MM.1S (cell line): ENCODE data around the gene FOXN3.

Experiments
- EZH2phosphoT487 ChIP-seq: fragments of 300-600 bp; sonication (generic); IDR thresholded peaks from 2 replicates; pipeline ENCODE4 v1.6.1; 2018; ENCODE audit warnings: antibody characterized with exemption, low read length
- TF ChIP-seq, protein P1 (sequence below): fragments of 300-600 bp; sonication (generic); IDR thresholded peaks from 2 replicates; pipeline ENCODE4 v1.5.1; 2016; ENCODE audit warnings: antibody characterized with exemption, low read length, mixed read lengths

DNA sequence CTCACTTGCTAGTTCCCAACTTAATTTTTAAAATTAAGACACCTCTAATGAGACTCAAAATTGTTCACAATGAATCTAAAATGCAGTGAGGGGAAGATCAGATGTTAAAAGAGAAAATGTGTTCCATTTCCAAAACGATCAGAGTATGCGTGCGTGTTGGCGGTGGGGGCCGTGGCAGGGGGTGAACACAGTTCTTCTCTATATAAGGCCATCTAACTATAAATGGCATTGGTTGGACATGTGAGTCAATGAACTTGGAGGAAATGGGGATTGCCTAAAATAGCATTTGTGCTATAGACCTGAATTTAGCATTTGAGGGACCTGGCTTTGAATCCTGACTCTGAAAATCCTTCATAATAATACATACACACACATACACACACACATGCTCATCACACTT is 149.4 kb downstream of the FOXN3 start:
- TF ChIP-seq, protein P1, sequence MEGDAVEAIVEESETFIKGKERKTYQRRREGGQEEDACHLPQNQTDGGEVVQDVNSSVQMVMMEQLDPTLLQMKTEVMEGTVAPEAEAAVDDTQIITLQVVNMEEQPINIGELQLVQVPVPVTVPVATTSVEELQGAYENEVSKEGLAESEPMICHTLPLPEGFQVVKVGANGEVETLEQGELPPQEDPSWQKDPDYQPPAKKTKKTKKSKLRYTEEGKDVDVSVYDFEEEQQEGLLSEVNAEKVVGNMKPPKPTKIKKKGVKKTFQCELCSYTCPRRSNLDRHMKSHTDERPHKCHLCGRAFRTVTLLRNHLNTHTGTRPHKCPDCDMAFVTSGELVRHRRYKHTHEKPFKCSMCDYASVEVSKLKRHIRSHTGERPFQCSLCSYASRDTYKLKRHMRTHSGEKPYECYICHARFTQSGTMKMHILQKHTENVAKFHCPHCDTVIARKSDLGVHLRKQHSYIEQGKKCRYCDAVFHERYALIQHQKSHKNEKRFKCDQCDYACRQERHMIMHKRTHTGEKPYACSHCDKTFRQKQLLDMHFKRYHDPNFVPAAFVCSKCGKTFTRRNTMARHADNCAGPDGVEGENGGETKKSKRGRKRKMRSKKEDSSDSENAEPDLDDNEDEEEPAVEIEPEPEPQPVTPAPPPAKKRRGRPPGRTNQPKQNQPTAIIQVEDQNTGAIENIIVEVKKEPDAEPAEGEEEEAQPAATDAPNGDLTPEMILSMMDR = no peak
- no peak for TF ChIP-seq EZH2phosphoT487
